IMR-90 (cell line): ENCODE data around the gene TRIM46. TPM values are rescaled to one million over a fixed set of nuclear protein-coding genes. Genes with fewer than 3 reads are reported as not detected.

Experiments used
- ATAC-seq: fragments of 200-7000 bp; cut with Tn5 transposase; 2 replicates; pipeline ENCODE4 v1.9.1; 2020; ENCODE audit warnings: low read depth, mild to moderate bottlenecking, moderate library complexity
- BruUV-seq: library from RNA; stranded (reverse); fragments of 400-500 nt; replicated peaks from 2 replicates; lab custom pipeline; 2021; lab: Mats Ljungman, UMichigan
- CTCF ChIA-PET: fragments of 300-600 bp; formaldehyde crosslinking; extraction: SDS; loops from one replicate; lab custom pipeline; 2021; ENCODE audit warnings: antibody characterized with exemption; lab: Yijun Ruan, JAX
- POLR2A ChIA-PET: fragments of 300-600 bp; sonication (Branson Sonifier 250); formaldehyde crosslinking; loops from one replicate; lab custom pipeline; 2022; ENCODE audit warnings: antibody characterized with exemption; ENCODE audit not compliant: unreplicated experiment; lab: Charles Lee
- DNase-seq: peaks from one replicate; pipeline ENCODE4 v3.0.0; 2013
- H2AFZ ChIP-seq: replicated peaks from 2 replicates; pipeline ENCODE3; 2013; ENCODE audit warnings: low read length, mild to moderate bottlenecking; ENCODE audit not compliant: poor library complexity
- H2AK5ac ChIP-seq: 2 replicates; pipeline ENCODE4 v1.6.1; 2013; ENCODE audit warnings: low read depth, low read length, inconsistent platforms
- H2AK9ac ChIP-seq: replicated peaks from 2 replicates; pipeline ENCODE3; 2013; ENCODE audit warnings: mild to moderate bottlenecking, low read depth, low read length, moderate library complexity; ENCODE audit not compliant: poor library complexity
- H2BK120ac ChIP-seq: 2 replicates; pipeline ENCODE4 v1.6.1; 2013; ENCODE audit warnings: low read depth, low read length, inconsistent platforms
- H2BK15ac ChIP-seq: 3 replicates; pipeline ENCODE4 v1.6.1; 2013; ENCODE audit warnings: low read depth, low read length, inconsistent platforms
- H2BK20ac ChIP-seq: 2 replicates; pipeline ENCODE4 v1.6.1; 2013; ENCODE audit warnings: low read depth, mild to moderate bottlenecking, inconsistent platforms, low read length, moderate library complexity
- H2BK5ac ChIP-seq: 2 replicates; pipeline ENCODE4 v1.6.1; 2013; ENCODE audit warnings: mild to moderate bottlenecking, low read depth, low read length, inconsistent platforms; ENCODE audit not compliant: poor library complexity, severe bottlenecking
- H3K14ac ChIP-seq: replicated peaks from 2 replicates; pipeline ENCODE4 v1.6.1; 2013; ENCODE audit warnings: low read depth, low read length, inconsistent platforms
- H3K18ac ChIP-seq: 2 replicates; pipeline ENCODE4 v1.6.1; 2013; ENCODE audit warnings: low read depth, low read length, control low read depth
- H3K23ac ChIP-seq: 2 replicates; pipeline ENCODE4 v1.6.1; 2013; ENCODE audit warnings: low read depth, low read length, inconsistent platforms
- H3K27ac ChIP-seq: 2 replicates; pipeline ENCODE4 v1.5.1; 2013; ENCODE audit warnings: mild to moderate bottlenecking, control low read depth, low read length; ENCODE audit not compliant: insufficient read depth
- H3K27me3 ChIP-seq: 2 replicates; pipeline ENCODE4 v1.6.1; 2013; ENCODE audit warnings: low read length; ENCODE audit not compliant: control insufficient read depth, insufficient read depth
- H3K36me3 ChIP-seq: 2 replicates; pipeline ENCODE4 v1.6.1; 2013; ENCODE audit warnings: low read length, mixed read lengths; ENCODE audit not compliant: control insufficient read depth, insufficient read depth
- H3K4ac ChIP-seq: 2 replicates; pipeline ENCODE4 v1.6.1; 2013; ENCODE audit warnings: low read depth, low read length, inconsistent platforms
- H3K4me1 ChIP-seq: 2 replicates; pipeline ENCODE4 v1.6.1; 2013; ENCODE audit warnings: low read length, mixed read lengths; ENCODE audit not compliant: control insufficient read depth, insufficient read depth
- H3K4me2 ChIP-seq: 2 replicates; pipeline ENCODE4 v1.6.1; 2013; ENCODE audit warnings: low read depth, mild to moderate bottlenecking, control low read depth, low read length, moderate library complexity
- H3K4me3 ChIP-seq: 2 replicates; pipeline ENCODE4 v1.5.1; 2013; ENCODE audit warnings: low read depth, mild to moderate bottlenecking, control low read depth, low read length, moderate library complexity; ENCODE audit not compliant: insufficient read depth
- H3K56ac ChIP-seq: 2 replicates; pipeline ENCODE4 v1.6.1; 2013; ENCODE audit warnings: low read length, inconsistent platforms; ENCODE audit not compliant: insufficient read depth; ENCODE audit errors: extremely low read depth
- H3K79me1 ChIP-seq, 2 experiments: 2 replicates each; pipeline ENCODE4 v1.6.1; 2013; ENCODE audit warnings: low read length in 2 of 2, inconsistent platforms in 1 of 2, low read depth in 1 of 2
- H3K9ac ChIP-seq: 2 replicates; pipeline ENCODE4 v1.6.1; 2013; ENCODE audit warnings: low read depth, low read length, control low read depth
- H3K9me1 ChIP-seq: 2 replicates; pipeline ENCODE4 v1.6.1; 2013; ENCODE audit warnings: low read length, inconsistent platforms; ENCODE audit not compliant: insufficient read depth
- H3K9me3 ChIP-seq: 2 replicates; pipeline ENCODE4 v1.6.1; 2013; ENCODE audit warnings: low read length; ENCODE audit not compliant: control insufficient read depth, insufficient read depth
- H4K20me1 ChIP-seq: 2 replicates; pipeline ENCODE4 v1.6.1; 2013; ENCODE audit warnings: low read length, inconsistent platforms; ENCODE audit not compliant: insufficient read depth
- H4K5ac ChIP-seq: 2 replicates; pipeline ENCODE4 v1.6.1; 2013; ENCODE audit warnings: mild to moderate bottlenecking, low read depth, low read length, control low read depth
- H4K8ac ChIP-seq, 2 experiments: 2 replicates each; pipeline ENCODE4 v1.6.1; 2013; ENCODE audit warnings: low read depth in 2 of 2, low read length in 2 of 2, control low read depth in 1 of 2, inconsistent platforms in 1 of 2
- H4K91ac ChIP-seq: 2 replicates; pipeline ENCODE4 v1.6.1; 2013; ENCODE audit warnings: low read depth, low read length, inconsistent platforms; ENCODE audit not compliant: insufficient read depth
- CEBPB ChIP-seq: IDR thresholded peaks from 2 replicates; pipeline ENCODE4 v1.6.1; 2012; ENCODE audit warnings: low read depth, low read length, improper control_type of control experiment
- CHD1 ChIP-seq: IDR thresholded peaks from 2 replicates; pipeline ENCODE4 v1.6.1; 2012; ENCODE audit warnings: low read depth, low read length, improper control_type of control experiment
- FOS ChIP-seq: fragments of 150-350 bp; IDR thresholded peaks from 2 replicates; pipeline ENCODE4 v1.6.1; 2016; ENCODE audit warnings: low read depth, low read length
- MXI1 ChIP-seq: IDR thresholded peaks from 2 replicates; pipeline ENCODE4 v1.6.1; 2012; ENCODE audit warnings: low read depth, mild to moderate bottlenecking, low read length, moderate library complexity, borderline replicate concordance
- POLR2A ChIP-seq: IDR thresholded peaks from 2 replicates; pipeline ENCODE4 v1.6.1; 2012; ENCODE audit warnings: mild to moderate bottlenecking, low read depth, low read length
- RAD21 ChIP-seq: IDR thresholded peaks from 2 replicates; pipeline ENCODE4 v1.6.1; 2012; ENCODE audit warnings: low read length, improper control_type of control experiment
- RCOR1 ChIP-seq: IDR thresholded peaks from 2 replicates; pipeline ENCODE4 v1.6.1; 2012; ENCODE audit warnings: mild to moderate bottlenecking, low read length, improper control_type of control experiment; ENCODE audit not compliant: insufficient replicate concordance
- RFX5 ChIP-seq: IDR thresholded peaks from 2 replicates; pipeline ENCODE4 v1.8.0; 2012; ENCODE audit warnings: low read depth, mild to moderate bottlenecking, low read length, moderate library complexity
- WGBS, 2 experiments: methylation state at CpG; one replicate each; pipeline versions ENCODE4 v1.1.5 to v1.1.7; 2013; ENCODE audit warnings: missing lambda C conversion rate in 2 of 2; ENCODE audit not compliant: insufficient read length in 1 of 2; ENCODE audit errors: extremely low coverage in 2 of 2; 5-methylcytosine and 5-hydroxymethylcytosine counted together
- dilution Hi-C: fragments of 300-500 bp; cut with HindIII; formaldehyde crosslinking; loops from one replicate; pipeline ENCODE4 v1.14.3; 2018; ENCODE audit warnings: low sequenced_read_pairs; ENCODE audit not compliant: unreplicated experiment
- in situ Hi-C: fragments of 300-500 bp; cut with MboI; formaldehyde crosslinking; loops from 3 replicates; pipeline ENCODE4 v1.14.3; 2019; ENCODE audit warnings: low sequenced_read_pairs, inconsistent platforms, mixed read lengths
- intact Hi-C: fragments of 100-400 bp; cut with micrococcal nuclease; formaldehyde crosslinking; loops from 2 replicates; pipeline ENCODE4 v1.10.0; 2022
- polyA plus RNA-seq, 3 experiments: library from polyadenylated mRNA; depleted of rRNA; stranded (reverse); fragments of >200 nt; gene quantifications; 2 replicates each; pipeline ENCODE4 v1.2.3, GENCODE V29; 2012; ENCODE audit warnings: low replicate concordance in 1 of 3
- total RNA-seq: library from RNA; depleted of rRNA; stranded (reverse); fragments of >200 nt; gene quantifications from 2 replicates; pipeline ENCODE4 v1.2.3, GENCODE V29; 2012
- TF ChIP-seq, protein P1 (sequence below): fragments of 150-350 bp; IDR thresholded peaks from 2 replicates; pipeline ENCODE4 v1.6.1; 2017; ENCODE audit warnings: mild to moderate bottlenecking, antibody characterized with exemption, low read length, low read depth

Gene TRIM46
- total and polyA plus RNA-seq, 2 of the 4 experiments (the other 2 are of a cell fraction): 2.3 to 6.2 TPM

DNA sequence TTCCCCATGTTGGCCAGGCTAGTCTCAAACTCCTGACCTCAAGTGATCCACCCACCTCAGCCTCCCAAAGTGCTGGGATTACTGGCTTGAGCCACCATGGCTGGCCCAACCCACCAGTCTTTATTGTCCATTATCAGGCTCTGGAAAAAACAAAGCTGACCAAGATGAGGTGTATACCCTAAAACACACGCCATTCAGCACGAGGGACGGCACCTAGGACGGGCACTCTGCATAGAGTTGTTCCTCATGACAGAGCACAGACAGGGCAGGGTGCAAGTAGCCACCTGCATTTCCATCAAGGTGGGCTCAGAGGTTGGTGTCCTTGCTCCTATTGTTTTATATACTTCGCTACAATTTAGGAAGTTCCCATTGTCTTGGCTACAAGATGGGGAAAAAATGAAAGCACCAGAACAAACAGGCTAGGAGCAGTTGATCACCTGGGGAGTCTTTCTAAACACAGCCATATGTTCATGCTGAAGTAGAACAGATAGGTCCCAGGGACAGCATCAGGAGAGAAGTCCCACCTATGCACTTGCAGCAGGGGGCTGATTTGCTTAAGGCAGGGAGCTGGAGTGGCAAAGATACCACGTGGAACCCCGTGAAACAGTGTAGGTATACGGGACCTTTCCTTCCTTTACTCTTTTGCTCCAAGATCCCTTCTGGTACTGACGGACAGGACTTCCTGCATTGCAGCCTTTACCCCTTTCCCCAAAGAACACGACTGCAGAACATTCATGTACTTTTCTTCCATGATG, 5.0 kb upstream of the TRIM46 start:
- ATAC-seq: no peak
- POLR2A ChIA-PET: no interaction called here

More for the DNA sequence above, 5.0 kb upstream of the TRIM46 start:
- no peaks in the 10 kb centered on the region; the same call in 1 of the 2 replicates for H3K9me1 ChIP-seq
- intact Hi-C loops: no loop called here
- dilution Hi-C loops: no loop called here
- H3K4me2 ChIP-seq: no peak overlapping the region
- no peak overlapping the region for H2AK9ac ChIP-seq
- WGBS, 2 experiments: 80% methylated on average over 2 of the region's 10 CpGs; no CpG with 5 or more reads in 1 of the 2 experiments
- H3K4me1 ChIP-seq: peaks cover 4% of the 10 kb centered on the region; the same call in 1 of the 2 replicates
- H4K20me1 ChIP-seq: no peaks in the 10 kb centered on the region
- no peak overlapping the region for H2BK20ac ChIP-seq
- peaks cover 16% of the 10 kb centered on the region for H3K36me3 ChIP-seq
- H3K9me3 ChIP-seq: no peaks in the 10 kb centered on the region
- H3K9ac ChIP-seq: no peak overlapping the region
- no peak overlapping the region for H3K23ac ChIP-seq
- H3K14ac ChIP-seq: no peak overlapping the region
- H3K79me1 ChIP-seq: peaks cover 0 to 22% of the 10 kb centered on the region in 2 experiments
- no peak overlapping the region for H2BK5ac ChIP-seq
- no peak overlapping the region for H3K4me3 ChIP-seq
- H2BK15ac ChIP-seq: no peak overlapping the region
- TF ChIP-seq POLR2A: no peak
- TF ChIP-seq RFX5: no peak
- TF ChIP-seq RAD21: no peak
- TF ChIP-seq, protein P1, sequence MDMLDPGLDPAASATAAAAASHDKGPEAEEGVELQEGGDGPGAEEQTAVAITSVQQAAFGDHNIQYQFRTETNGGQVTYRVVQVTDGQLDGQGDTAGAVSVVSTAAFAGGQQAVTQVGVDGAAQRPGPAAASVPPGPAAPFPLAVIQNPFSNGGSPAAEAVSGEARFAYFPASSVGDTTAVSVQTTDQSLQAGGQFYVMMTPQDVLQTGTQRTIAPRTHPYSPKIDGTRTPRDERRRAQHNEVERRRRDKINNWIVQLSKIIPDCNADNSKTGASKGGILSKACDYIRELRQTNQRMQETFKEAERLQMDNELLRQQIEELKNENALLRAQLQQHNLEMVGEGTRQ: no peak
- TF ChIP-seq CHD1: no peak
- no peak for TF ChIP-seq RCOR1
- TF ChIP-seq FOS: no peak
- no peak for TF ChIP-seq CEBPB
- TF ChIP-seq MXI1: no peak
- CTCF ChIA-PET: interaction anchor here (1.0 to 3.1 kb wide), 6 partner anchors 25 to 684 kb away, joined by 3 to 18 read pairs (median 5); no protein-coding TSS in a partner anchor
- no peak overlapping the region for H4K8ac ChIP-seq
- H2AFZ ChIP-seq: no peak overlapping the region
- H3K27me3 ChIP-seq: peaks cover 6% of the 10 kb centered on the region; the same call in 1 of the 2 replicates
- H4K5ac ChIP-seq: no peak overlapping the region
- no peak for DNase-seq
- no peak overlapping the region for H3K27ac ChIP-seq
- in situ Hi-C loops: loop anchor here (5.0 kb wide), 1 partner anchor 76 kb away; no protein-coding TSS in a partner anchor
- H2AK5ac ChIP-seq: no peak overlapping the region
- H4K91ac ChIP-seq: no peak overlapping the region
- no TSS peak for BruUV-seq
- H3K56ac ChIP-seq: no peak overlapping the region
- H2BK120ac ChIP-seq: no peak overlapping the region
- H3K18ac ChIP-seq: no peak overlapping the region
- H3K4ac ChIP-seq: no peak overlapping the region
